Stimulated activated CD8-positive, alpha-beta memory T cell treated with anti-CD3 and anti-CD28 coated beads, Interleukin-4, amount 100 ng/mL, for 4 hours (primary cell): ENCODE measurements around the gene CDH2.

Source experiments
- DNase-seq, 2 donors: peaks; one replicate each; pipeline ENCODE4 v3.0.0-alpha.2; 2020; ENCODE audit warnings: low read depth in 2 of 2, low spot score in 1 of 2

CDH2 gene

GRCh38 chr18:28045880-28046279, 131.1 kb downstream of the CDH2 start:
- no peak for DNase-seq

- no peak for DNase-seq
These were observed 131.6 kb downstream of the CDH2 start for GRCh38 chr18:28045176-28045810.

GRCh38 chr18:28044036-28044435, 132.9 kb downstream of the CDH2 start:
- no peak for DNase-seq

DNA sequence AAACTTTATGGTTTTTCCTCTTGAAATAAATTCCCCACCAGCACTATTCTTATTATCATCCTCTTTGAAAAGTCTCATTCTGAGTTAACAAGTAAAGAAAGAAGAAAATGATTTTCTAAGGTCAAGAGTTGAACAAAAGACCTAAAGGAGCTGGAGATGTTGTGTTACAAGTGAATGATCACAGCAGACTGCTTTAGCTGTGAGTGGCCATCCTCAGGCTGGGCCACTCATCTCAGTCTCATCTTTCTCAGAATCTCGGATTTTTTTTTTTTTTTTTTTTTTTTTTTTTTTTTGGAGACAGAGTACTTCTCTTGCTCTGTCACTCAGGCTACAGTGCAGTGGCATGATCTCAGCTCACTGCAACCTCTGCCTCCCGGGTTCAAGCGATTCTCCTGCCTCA, 133.3 kb downstream of the CDH2 start:
- no peak for DNase-seq

DNA sequence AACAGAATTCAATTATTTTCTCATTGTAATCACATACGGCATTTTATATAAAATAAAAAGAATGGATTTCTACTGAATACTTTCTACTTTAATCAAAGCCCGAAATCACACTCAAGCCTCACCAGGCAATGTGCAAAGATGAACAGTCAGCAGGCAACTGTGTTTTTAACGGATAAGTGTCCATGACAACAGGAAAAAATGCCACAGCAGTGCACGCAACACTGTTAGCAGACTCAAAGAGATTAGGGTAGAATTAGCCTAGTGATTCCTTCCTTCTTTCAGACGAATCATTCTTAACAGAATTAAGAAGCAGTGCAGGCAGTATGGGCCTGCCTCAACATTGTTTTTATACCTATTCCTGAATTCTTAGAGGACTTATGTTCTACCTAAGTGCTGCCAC, 135.6 kb downstream of the CDH2 start:
- DNase-seq: no peak

- no peak for DNase-seq
These were observed 136.2 kb downstream of the CDH2 start for GRCh38 chr18:28040716-28041115.

DNA sequence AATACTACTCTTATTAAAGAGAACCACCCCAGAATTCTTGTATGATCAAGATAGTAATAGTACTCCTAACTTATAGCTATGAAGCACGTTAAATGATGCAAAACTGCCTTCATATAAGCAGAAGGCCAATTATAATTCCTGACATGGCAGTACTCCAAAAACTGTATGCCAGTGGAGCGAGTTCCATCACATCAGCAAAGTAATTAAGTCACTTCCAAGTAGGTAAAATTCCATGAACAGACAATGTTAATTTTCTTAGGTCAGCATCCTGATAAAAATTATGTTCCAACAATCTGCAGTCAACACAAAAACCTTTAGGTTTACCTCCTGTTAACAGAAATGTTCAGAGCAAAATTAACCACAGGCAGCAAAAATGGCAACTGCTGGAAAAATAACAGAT, 136.7 kb downstream of the CDH2 start:
- no peak for DNase-seq

- DNase-seq: no peak
These were observed 137.2 kb downstream of the CDH2 start for GRCh38 chr18:28039691-28040090.

GRCh38 chr18:28039078-28039477, 137.9 kb downstream of the CDH2 start:
- no peak for DNase-seq

GRCh38 chr18:28036488-28036887, 140.4 kb downstream of the CDH2 start:
- DNase-seq: no peak

- no peak for DNase-seq
These were observed 142.4 kb downstream of the CDH2 start for GRCh38 chr18:28034567-28034966.

DNA sequence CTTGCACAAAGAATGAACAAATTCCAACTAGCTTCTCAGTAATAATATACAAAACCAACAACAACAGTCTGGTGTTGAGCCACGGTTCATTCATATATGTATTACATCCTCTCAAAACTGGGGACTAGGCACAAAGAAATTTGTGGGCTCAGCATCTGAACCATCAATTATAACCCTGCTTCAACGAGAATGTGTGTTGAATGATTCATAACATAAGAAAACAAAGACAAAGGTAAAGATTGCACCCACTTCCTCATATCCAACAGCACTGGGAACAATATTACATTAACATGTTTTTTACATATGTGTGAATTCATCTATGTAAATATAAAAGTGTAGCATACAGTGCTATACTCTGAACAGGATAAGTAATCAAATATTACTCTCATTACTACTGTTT, 144.8 kb downstream of the CDH2 start:
- no peak for DNase-seq

DNA sequence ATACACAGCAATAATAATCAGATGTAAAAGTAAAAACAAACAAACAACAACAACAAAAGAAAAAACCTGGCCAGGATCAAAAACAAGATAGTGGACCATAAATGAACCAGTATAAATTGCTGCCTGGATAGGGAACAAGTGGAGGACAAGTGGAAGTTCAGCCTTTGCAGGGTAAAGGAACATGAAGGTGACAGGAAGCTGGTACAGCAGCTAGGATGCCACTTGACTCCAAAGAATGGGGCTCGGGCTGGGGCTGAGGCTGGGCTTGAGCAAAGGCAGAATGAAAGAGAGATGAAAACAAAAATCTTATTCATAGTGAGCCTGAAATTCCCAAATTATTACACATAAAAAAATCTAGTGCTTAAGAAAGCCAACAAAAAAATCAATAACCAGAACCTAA, 146.5 kb downstream of the CDH2 start:
- no peak for DNase-seq

DNA sequence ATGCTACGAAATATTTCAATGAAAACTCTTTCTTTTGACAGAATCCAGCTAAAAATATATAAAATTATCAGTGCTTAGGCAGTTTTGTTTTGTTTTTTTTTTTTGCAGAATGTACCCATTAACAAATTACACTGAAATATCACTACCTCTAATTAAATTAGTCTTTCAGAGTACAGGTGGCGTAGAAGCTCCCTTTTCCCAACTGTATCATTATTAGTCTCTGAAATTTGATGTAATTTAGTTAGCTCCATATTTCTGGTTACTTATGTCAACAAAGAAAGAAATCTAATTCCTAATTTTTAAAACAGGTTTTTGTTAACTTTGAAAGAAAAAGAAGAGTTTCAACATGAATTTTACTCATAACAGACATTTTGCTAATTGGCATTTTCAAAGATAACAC, 149.2 kb downstream of the CDH2 start:
- DNase-seq: no peak

DNA sequence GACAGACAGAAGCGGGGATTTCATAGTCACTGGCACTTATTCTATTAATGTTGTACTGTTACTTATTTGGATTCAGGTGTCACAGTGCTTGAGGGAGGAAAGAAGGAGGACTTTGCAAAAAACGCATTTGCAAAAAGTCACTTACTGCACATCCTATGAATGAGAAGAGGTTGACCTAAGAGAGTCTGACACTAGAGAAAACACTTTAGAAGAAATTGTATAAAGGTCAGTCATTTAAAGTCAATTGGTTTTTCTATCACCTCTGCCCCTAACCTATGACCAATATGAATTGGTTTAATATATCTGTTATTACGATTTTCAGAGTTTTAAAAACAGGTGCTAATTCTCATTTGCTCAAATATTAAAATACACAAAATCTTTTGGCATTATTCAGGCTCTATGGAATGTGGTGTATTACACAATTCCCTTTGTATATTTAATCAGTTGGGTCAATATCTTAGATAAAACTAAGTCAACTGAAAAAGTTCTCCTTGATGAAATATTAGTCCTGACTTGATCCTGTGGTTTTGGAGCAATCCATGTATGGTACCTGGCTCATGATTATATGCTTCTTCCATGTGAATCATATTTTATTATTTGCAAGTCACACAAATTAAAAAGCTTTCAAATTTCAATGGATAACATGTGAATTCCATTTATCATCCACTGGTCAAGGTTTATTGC, 157.4 kb downstream of the CDH2 start:
- DNase-seq: no peak

DNA sequence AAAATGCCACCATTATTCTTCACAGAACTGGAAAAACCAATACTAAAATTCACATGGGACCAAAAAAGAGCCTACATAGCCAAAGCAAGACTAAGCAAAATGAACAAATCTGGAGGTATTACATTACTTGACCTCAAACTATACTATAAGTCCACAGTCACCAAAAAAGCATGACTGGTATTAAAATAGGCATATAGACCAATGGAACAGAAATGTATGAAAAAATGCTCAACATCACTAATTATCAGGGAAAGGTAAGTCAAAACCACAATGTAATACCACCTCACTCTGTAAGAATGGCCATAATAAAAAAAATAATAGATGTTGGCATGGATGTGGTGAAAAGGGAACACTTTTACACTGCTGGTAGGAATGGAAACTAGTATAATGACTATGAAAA, 158.6 kb downstream of the CDH2 start:
- DNase-seq: no peak

DNA sequence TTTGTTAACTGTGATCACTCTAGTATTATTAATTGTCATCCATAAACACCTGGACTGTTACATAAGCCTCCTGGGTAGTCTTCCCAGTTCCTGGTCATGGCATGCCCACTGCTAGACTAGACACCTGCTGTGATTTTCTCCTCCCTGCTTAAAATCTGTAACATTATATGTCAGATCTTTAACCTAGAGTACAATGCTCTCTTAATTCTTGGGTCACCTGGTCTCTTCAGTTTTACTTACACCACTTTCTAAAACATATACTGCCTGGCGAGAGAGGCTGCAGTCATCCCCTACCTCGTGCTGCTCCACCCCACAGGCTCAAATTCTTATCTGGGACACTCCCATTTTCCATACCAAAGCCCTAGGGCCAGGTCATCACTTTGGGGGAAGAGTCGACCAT, 161.3 kb downstream of the CDH2 start:
- no peak for DNase-seq

GRCh38 chr18:28013066-28013465, 163.9 kb downstream of the CDH2 start:
- no peak for DNase-seq

- DNase-seq: no peak
These were observed 164.6 kb downstream of the CDH2 start for GRCh38 chr18:28012336-28012735.

DNA sequence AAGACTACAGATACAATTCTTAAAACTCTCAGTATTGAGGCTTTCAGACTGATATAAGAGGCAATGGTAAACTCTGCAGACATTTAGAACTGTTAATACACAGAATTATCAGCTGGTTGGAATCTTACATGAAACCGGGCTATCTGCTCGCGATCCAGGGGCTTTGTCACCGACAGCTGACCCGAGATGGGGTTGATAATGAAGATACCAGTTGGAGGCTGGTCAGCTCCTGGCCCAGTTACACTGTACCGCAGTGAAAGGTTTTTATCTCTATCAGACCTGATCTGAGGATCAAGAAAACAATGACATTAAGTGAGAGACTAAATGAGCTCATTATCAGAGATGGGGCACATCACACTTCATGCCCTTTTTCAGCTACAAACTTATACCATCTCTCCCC, 167.3 kb downstream of the CDH2 start:
- DNase-seq: no peak

DNA sequence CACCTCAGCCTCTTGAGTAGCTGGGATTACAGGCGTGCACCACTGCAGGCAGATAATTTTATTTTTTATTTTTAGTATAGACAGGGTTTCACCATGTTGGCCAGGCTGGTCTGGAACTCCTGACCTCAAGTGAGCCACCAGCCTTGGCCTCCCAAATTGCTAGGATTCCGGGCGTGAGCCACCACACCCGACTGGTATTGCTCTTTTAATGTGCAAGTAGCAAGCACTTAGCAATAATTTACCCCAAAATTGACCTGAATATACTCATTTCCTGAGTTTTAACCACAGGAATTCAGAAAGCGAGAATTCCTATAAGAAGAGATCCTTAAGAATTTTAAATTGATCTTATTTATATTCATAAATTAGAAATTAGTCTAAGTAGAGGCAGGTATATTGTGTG, 169.1 kb downstream of the CDH2 start:
- DNase-seq: no peak

DNA sequence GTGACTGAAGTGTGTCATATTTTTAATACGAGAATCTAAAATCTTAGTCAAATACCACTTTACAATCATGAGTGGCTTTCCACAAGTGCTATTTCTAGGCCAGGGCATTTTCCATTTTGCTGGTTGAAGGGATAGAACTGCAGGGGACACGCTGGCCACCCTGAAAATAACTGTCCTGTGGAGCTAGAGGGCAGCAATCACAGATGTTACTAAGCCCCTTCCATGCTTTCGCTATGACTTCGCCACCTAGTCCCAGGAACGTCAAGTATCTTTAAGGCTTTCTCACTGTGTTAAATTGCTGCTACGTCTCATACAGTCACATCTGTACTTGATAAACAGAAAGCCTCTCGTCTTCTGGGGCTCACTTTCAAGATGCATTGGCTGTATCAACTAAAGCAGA, 171.8 kb downstream of the CDH2 start:
- no peak for DNase-seq

GRCh38 chr18:28004606-28005005, 172.3 kb downstream of the CDH2 start:
- no peak for DNase-seq
